MM.1S (cell line): ENCODE results near the gene CDH22.

Source experiments
- CTCF ChIP-seq: fragments of 300-600 bp; sonication (generic); IDR thresholded peaks from 2 replicates; pipeline ENCODE4 v1.5.1; 2016; ENCODE audit warnings: antibody characterized with exemption, low read length, mixed read lengths
- EZH2 ChIP-seq: fragments of 300-600 bp; sonication (generic); optimal IDR thresholded peaks from 2 replicates; pipeline ENCODE3; 2017; ENCODE audit warnings: low read depth, mild to moderate bottlenecking, antibody characterized with exemption, low read length, mixed read lengths

- TF ChIP-seq EZH2 (no peak), CTCF (no peak)
These were observed 54.9 kb downstream of the CDH22 start for GRCh38 chr20:46253391-46253790.
